Measurements from ENCODE around the gene F2R. TPM values are rescaled to one million over a fixed set of nuclear protein-coding genes. Genes with fewer than 3 reads are reported as not detected.
"Not testable (repeated sequence)": the region's sequence is repeated elsewhere in the genome, so short reads cannot be mapped to it uniquely, and the experiment has no call there.

The F2R gene
- total RNA-seq, 1 donor from 2014 or later = 2.9 TPM

- peaks cover 7% of the 10 kb centered on the region for H3K4me1 Mint-ChIP-seq
- peaks cover 5% of the 10 kb centered on the region for H3K36me3 Mint-ChIP-seq (ENCODE audit: low read depth)
- no peak overlapping the region for H3K4me3 Mint-ChIP-seq
- H3K27ac Mint-ChIP-seq = no peak overlapping the region
- intact Hi-C loops (cut with micrococcal nuclease) = no loop called here
- H3K27me3 Mint-ChIP-seq = peaks cover 13% of the 10 kb centered on the region
- H3K9me3 Mint-ChIP-seq = peaks cover 11% of the 10 kb centered on the region
- DNase-seq = no peak
Observed at GRCh38 chr5:76763136-76763535, 47.2 kb downstream of the F2R start.

GRCh38 chr5:76764374-76764773, 48.4 kb downstream of the F2R start:
- Mint-ChIP-seq H3K36me3 (ENCODE audit: low read depth) (peaks cover 5% of the 10 kb centered on the region), H3K27ac (no peak overlapping the region), H3K4me3 (no peak overlapping the region), H3K9me3 (peaks cover 11% of the 10 kb centered on the region), H3K27me3 (peaks cover 8% of the 10 kb centered on the region), H3K4me1 (peaks cover 7% of the 10 kb centered on the region)
- intact Hi-C loops (cut with micrococcal nuclease) = no loop called here
- no peak for DNase-seq

- H3K9me3 Mint-ChIP-seq = peaks cover 11% of the 10 kb centered on the region
- H3K4me3 Mint-ChIP-seq = no peak overlapping the region
- H3K27ac Mint-ChIP-seq = no peak overlapping the region
- H3K36me3 Mint-ChIP-seq (ENCODE audit: low read depth) = peaks cover 5% of the 10 kb centered on the region
- peaks cover 8% of the 10 kb centered on the region for H3K27me3 Mint-ChIP-seq
- H3K4me1 Mint-ChIP-seq = peaks cover 7% of the 10 kb centered on the region
- no peak for DNase-seq
- intact Hi-C loops (cut with micrococcal nuclease) = no loop called here
Observed at GRCh38 chr5:76765249-76765648, 49.3 kb downstream of the F2R start.

- H3K9me3 Mint-ChIP-seq = peaks cover 11% of the 10 kb centered on the region
- peaks cover 7% of the 10 kb centered on the region for H3K4me1 Mint-ChIP-seq
- peaks cover 5% of the 10 kb centered on the region for H3K27me3 Mint-ChIP-seq
- intact Hi-C loops (cut with micrococcal nuclease) = no loop called here
- DNase-seq = no peak
- H3K4me3 Mint-ChIP-seq = no peak overlapping the region
- H3K36me3 Mint-ChIP-seq (ENCODE audit: low read depth) = peaks cover 5% of the 10 kb centered on the region
- H3K27ac Mint-ChIP-seq = no peak overlapping the region
Observed at GRCh38 chr5:76766746-76767145, 50.8 kb downstream of the F2R start.

GRCh38 chr5:76771041-76771440, 55.1 kb downstream of the F2R start:
- H3K4me3 Mint-ChIP-seq; H3K27me3 Mint-ChIP-seq; H3K27ac Mint-ChIP-seq; H3K9me3 Mint-ChIP-seq; H3K4me1 Mint-ChIP-seq; DNase-seq; H3K36me3 Mint-ChIP-seq (ENCODE audit: low read depth): not testable (repeated sequence)
- intact Hi-C loops (cut with micrococcal nuclease) = loop anchor here (10.0 kb wide), 1 partner anchor 126 kb away; no protein-coding TSS in a partner anchor

GRCh38 chr5:76771705-76772405, 55.9 kb downstream of the F2R start:
- Mint-ChIP-seq H3K4me3 (no peak overlapping the region), H3K36me3 (ENCODE audit: low read depth) (no peaks in the 10 kb centered on the region), H3K27ac (no peak overlapping the region), H3K4me1 (peaks cover 5% of the 10 kb centered on the region), H3K27me3 (peaks cover 3% of the 10 kb centered on the region), H3K9me3 (no peaks in the 10 kb centered on the region)
- intact Hi-C loops (cut with micrococcal nuclease) = loop anchor here (10.0 kb wide), 1 partner anchor 127 kb away; no protein-coding TSS in a partner anchor
- no peak for DNase-seq

GRCh38 chr5:76775921-76776320, 60.0 kb downstream of the F2R start:
- no peak for DNase-seq
- intact Hi-C loops (cut with micrococcal nuclease) = loop anchor here (2.0 to 10.0 kb wide), 2 partner anchors 37 to 131 kb away; no protein-coding TSS in a partner anchor
- H3K4me3 Mint-ChIP-seq = no peak overlapping the region
- H3K36me3 Mint-ChIP-seq (ENCODE audit: low read depth) = no peaks in the 10 kb centered on the region
- H3K4me1 Mint-ChIP-seq = peaks cover 8% of the 10 kb centered on the region
- peaks cover 3% of the 10 kb centered on the region for H3K27me3 Mint-ChIP-seq
- H3K9me3 Mint-ChIP-seq = no peaks in the 10 kb centered on the region
- no peak overlapping the region for H3K27ac Mint-ChIP-seq

- intact Hi-C loops (cut with micrococcal nuclease) = loop anchor here (10.0 kb wide), 1 partner anchor 132 kb away; no protein-coding TSS in a partner anchor
- no peak overlapping the region for H3K27ac Mint-ChIP-seq
- peaks cover 8% of the 10 kb centered on the region for H3K4me1 Mint-ChIP-seq
- H3K36me3 Mint-ChIP-seq (ENCODE audit: low read depth) = no peaks in the 10 kb centered on the region
- no peak for DNase-seq
- H3K9me3 Mint-ChIP-seq = no peaks in the 10 kb centered on the region
- H3K4me3 Mint-ChIP-seq = no peak overlapping the region
- H3K27me3 Mint-ChIP-seq = peaks cover 3% of the 10 kb centered on the region
Observed at GRCh38 chr5:76776391-76776790, 60.5 kb downstream of the F2R start.

- H3K27ac Mint-ChIP-seq; H3K36me3 Mint-ChIP-seq (ENCODE audit: low read depth); H3K9me3 Mint-ChIP-seq; H3K4me3 Mint-ChIP-seq; H3K27me3 Mint-ChIP-seq; intact Hi-C loops (cut with micrococcal nuclease); DNase-seq; H3K4me1 Mint-ChIP-seq: not testable (repeated sequence)
Observed at GRCh38 chr5:76780616-76781015, 64.7 kb downstream of the F2R start.

- no peaks in the 10 kb centered on the region for H3K36me3 Mint-ChIP-seq (ENCODE audit: low read depth)
- no peaks in the 10 kb centered on the region for H3K9me3 Mint-ChIP-seq
- DNase-seq = no peak
- no peak overlapping the region for H3K4me3 Mint-ChIP-seq
- no peak overlapping the region for H3K27ac Mint-ChIP-seq
- intact Hi-C loops (cut with micrococcal nuclease) = no loop called here
- peaks cover 9% of the 10 kb centered on the region for H3K27me3 Mint-ChIP-seq
- H3K4me1 Mint-ChIP-seq = peaks cover 2% of the 10 kb centered on the region
Observed at GRCh38 chr5:76781775-76782174, 65.8 kb downstream of the F2R start.

GRCh38 chr5:76782444-76782843, 66.5 kb downstream of the F2R start:
- peaks cover 2% of the 10 kb centered on the region for H3K4me1 Mint-ChIP-seq
- no peak overlapping the region for H3K4me3 Mint-ChIP-seq
- no peaks in the 10 kb centered on the region for H3K36me3 Mint-ChIP-seq (ENCODE audit: low read depth)
- no peak for DNase-seq
- no peak overlapping the region for H3K27ac Mint-ChIP-seq
- H3K9me3 Mint-ChIP-seq = no peaks in the 10 kb centered on the region
- H3K27me3 Mint-ChIP-seq = peaks cover 9% of the 10 kb centered on the region
- intact Hi-C loops (cut with micrococcal nuclease) = no loop called here

Other genes starting within 250 kb of the F2R start
- gene F2RL2, start 92.7 kb upstream of the F2R start, total RNA-seq = not detected in 2 replicates
- gene F2RL1, start 102.9 kb downstream of the F2R start, total RNA-seq = 0.14 and 0.23 TPM in 2 replicates
- gene S100Z, start 133.9 kb downstream of the F2R start, total RNA-seq = 1.4 and 1.5 TPM in 2 replicates
- gene CRHBP, start 236.9 kb downstream of the F2R start, total RNA-seq = 0.23 and 0.31 TPM in 2 replicates